GM15510 (cell line): ENCODE results near the gene POGLUT2.

Experiments
- POLR2A ChIP-seq: IDR thresholded peaks from 3 replicates; pipeline ENCODE4 v1.6.1; 2011; ENCODE audit warnings: borderline replicate concordance; ENCODE audit not compliant: insufficient read length; ENCODE audit errors: extremely low read depth

Gene POGLUT2

DNA sequence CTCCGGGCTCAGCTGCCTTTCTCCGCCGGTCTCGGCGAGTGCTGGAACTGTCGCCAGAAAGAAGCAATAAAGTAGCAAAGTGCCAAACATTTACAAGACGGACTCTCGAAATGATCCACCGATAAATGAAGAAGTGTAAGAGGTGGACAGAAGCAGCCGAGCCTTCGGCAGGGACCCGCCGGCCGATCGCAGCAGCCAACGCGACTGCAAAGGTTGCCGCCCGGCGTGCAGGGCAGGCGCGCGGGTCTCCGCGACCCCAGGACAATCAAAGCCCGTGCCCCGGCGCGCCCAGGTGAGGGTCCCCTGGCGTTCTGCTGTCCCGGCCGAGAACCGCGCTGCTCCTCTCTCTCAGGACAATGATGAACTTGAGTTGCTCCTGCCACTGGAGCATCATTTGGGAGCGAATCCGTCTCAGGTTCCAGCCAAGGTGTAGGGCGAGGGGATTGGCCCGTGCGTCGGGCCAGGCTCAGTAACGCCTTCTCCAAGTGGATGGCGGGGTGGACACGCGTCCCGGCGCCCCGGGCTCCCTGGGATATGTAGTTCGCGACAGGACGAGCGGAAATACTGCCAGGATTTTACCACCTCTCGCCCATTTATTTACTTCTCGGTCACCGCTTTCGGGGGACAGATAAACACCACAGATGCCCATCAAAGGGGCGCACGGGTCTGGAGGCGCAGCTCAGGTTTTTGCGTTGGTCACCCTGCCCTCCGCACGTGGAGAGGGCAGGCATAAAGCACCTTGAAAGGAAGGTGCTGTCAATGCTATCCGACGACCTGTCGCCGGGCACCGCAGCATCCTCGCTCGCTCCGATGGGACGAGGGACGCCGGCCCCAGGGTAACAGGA is at the start of gene POGLUT2, which contains the start of gene BIVM:
Gene POGLUT2 (minus strand): TSS at position 396 of the 845 bp plus-strand sequence. CDS start 306 bp downstream, at position 90.
Gene BIVM (plus strand): TSS at position 539 of the 845 bp plus-strand sequence. CDS start 8,149 bp downstream, outside the sequence.
- TF ChIP-seq POLR2A, result peak; percentile 51

DNA sequence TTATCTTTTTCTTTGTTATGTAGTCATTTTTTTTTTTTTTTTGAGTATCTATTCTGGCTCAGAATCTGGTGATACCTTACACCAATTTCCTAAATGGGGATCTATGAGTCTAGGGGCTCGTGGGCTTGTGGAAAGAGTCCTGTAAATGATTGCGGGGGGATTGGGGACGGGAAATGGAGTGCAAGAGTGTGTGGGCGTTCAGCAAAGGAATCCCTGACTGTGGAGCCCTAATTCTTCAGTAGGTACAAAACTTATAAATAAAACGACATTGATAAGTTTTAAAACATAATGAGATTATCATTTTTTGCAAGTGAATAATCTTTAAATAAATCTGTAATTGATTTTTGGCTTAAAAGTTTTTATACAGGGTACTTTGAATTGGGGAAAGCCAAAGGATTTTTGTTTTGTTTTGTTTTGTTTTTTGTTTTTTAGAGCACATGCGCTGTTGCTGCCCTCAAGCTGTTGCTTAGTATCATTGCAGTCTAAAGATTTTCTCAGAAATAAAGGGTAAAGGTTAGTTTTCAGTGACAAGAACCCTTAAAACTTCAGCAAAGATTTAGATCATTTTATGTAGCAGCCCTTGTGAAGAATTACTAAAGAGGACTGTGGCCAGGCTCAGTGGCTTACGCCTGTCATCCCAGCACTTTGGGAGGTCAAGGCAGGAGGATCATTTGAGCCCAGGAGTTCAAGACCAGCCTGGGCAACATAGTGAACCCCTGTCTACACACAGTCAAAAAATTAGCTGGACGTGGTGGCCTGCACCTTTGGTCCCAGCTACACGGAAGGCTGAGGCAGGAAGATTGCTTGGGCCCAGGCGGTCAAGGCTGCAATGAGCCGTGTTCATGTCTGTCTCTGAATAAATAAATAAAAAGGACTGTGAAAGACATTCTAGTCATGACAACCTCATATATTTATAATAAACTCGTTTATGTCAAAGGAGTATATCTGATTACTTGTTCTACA is 48.8 kb upstream of the POGLUT2 start:
- no peak for TF ChIP-seq POLR2A

DNA sequence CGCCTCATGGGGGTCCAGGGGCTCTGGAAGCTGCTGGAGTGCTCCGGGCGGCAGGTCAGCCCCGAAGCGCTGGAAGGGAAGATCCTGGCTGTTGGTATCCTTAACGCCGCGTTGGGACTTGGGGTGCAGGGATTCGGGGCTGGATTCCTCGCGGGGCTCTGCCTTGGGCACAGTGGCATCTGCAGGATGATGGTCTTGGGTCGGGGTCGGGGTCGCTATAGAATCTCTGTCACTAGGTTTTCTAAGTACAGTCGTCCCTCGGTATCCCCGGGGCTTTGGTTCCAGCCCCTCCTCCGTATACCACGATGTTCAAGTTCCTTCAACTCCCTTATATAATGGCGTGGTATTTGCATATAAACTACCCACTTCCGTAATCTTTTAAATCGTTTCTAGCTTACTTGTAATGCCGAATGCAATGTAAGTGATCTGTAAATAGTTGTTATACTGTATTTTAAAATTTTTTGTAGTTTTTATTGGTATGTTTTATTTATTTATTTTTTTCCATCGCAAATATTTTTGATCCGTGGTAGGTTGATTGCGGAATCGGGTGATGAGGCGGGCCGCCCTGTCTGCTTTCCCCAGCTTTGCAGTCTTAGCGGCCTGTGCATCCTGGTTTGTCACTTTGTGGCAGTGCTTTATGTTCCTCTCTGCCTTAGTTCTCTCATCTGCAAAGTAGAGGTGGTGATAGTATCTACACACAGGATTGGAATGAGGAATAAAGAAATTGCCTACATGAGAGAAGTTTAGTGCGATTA is 47.7 kb upstream of the POGLUT2 start:
- no peak for TF ChIP-seq POLR2A

DNA sequence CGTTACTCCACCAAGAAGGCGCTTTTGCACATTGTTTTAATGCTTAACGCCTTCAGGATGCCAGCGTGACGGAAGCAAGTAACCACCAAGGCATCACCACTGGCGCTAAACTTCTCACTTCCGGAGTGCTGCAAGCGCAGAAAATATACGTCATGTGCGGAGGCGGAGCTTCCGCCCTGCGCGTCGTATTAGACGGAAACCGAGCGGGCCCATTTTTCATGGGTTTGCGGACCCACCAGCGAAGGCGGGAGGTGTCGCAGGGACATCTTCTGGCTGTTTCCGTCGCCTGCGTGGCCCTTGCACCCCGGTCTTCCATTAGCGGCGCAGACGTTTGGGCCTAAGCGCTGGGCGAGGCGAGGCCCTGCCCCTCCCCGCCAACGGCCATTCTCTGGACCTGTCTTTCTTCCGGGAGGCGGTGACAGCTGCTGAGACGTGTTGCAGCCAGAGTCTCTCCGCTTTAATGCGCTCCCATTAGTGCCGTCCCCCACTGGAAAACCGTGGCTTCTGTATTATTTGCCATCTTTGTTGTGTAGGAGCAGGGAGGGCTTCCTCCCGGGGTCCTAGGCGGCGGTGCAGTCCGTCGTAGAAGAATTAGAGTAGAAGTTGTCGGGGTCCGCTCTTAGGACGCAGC is 47.0 kb upstream of the POGLUT2 start, which contains the start of gene ERCC5:
Gene ERCC5 (plus strand): TSS at position 403 of the 631 bp plus-strand sequence. CDS start 235 bp downstream, outside the sequence.
- peak; percentile 81 for TF ChIP-seq POLR2A

DNA sequence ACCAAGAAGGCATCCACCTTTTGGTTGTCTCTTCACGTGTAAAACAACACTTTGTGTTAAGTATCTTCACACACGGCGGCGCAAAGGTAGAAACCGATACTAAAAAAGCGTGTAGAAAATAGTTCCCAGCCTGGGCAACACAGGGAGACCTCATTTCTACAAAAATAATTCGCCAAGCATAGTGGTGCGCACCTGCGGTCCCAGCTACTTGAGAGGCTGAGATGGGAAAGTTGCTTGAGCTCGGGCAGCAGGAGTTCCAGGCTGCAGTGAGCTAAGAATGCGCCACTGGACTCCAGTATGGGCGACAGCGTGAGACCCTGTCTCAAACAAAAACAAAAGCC is 46.5 kb upstream of the POGLUT2 start:
- no peak for TF ChIP-seq POLR2A

DNA sequence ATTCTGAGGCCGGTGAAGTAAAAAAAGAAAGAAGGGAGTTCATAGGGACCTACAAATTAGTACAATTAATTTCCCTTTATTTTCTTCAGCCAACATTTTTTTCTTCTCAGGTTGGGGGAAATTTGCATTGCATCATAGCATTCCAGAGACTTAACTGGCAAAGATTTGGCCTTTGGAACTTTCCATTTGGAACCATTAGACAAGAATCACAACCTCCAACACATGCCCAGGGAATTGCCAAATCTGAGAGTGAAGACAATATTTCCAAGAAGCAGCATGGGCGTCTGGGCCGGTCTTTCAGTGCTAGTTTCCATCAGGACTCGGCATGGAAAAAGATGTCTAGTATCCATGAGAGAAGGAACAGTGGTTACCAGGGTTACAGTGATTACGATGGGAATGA is 40.7 kb upstream of the POGLUT2 start:
- TF ChIP-seq POLR2A, result no peak

DNA sequence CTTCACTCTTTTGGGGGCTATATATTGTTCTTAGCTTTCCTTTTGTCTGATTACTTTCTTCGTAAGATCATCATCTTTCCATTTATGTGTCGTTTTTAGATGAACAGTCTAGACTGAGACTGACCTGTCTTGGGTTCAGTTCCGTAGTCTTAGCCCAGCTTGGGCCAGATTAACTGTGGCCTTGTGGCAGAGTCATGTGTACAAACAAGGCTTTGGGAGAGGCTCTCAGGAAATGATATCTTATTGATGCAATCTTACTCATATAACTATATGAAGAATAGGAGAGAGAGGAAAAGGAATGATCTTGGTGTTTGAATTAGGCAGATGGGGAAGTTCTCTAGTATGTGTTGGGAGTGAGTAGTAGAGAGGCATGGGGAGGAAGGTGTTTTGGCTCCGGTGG is 40.2 kb upstream of the POGLUT2 start:
- TF ChIP-seq POLR2A, result no peak

DNA sequence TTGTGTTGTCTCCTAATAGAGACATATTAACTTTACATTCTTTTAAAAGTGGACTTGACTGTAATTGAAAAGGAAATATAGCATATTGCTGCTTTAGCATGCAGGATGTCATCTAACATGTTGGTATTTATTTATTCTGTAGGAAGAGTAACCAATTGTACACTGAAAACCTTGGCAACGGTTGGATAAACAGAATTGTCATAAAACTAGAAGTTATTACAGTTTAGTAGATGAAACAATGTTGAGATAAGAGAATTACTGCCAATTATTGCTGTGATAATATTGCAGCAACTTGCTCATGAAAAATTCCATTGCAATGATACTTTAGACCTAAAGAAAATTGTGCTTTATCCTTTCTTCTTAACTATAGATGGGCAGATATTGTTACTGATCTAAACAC is 39.5 kb upstream of the POGLUT2 start:
- TF ChIP-seq POLR2A, result no peak

DNA sequence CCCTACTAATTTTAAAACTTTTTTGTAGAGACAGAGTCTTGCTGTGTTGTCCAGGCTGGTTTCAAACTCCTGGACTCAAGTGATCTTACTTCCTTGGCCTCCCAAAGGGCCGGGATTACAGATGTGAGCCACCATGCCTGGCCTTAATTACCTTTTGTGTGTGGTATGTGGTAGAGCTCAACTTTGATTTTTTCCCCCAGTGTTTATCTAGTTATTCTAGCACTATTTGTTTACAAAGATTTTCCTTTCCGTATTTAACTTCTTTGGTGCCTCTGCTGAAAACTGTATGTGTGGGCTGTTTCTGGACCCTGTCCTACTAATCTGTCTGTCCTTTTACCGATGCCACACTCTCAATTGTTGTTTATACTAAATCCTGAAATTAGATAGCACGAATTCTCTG is 37.7 kb upstream of the POGLUT2 start:
- TF ChIP-seq POLR2A, result no peak

DNA sequence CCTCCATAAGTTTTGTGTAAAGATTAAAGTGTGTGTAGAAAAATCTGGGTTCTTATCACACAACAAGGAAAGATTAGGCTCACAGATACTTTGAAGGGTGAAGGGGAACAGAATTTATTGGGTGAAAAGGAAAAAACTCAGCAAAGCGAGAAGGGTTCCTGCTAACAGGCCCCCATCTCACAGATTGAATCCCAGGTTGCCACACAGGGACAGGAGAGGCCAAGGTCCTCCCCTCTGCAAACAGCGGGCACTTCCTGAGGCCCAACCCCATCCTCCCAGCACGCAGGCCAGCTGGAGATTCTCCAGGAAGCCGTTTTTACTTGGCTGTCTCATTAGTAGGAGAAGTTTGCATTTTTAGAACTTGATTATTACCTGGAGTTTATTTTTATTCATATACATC is 31.9 kb upstream of the POGLUT2 start:
- TF ChIP-seq POLR2A, result no peak

DNA sequence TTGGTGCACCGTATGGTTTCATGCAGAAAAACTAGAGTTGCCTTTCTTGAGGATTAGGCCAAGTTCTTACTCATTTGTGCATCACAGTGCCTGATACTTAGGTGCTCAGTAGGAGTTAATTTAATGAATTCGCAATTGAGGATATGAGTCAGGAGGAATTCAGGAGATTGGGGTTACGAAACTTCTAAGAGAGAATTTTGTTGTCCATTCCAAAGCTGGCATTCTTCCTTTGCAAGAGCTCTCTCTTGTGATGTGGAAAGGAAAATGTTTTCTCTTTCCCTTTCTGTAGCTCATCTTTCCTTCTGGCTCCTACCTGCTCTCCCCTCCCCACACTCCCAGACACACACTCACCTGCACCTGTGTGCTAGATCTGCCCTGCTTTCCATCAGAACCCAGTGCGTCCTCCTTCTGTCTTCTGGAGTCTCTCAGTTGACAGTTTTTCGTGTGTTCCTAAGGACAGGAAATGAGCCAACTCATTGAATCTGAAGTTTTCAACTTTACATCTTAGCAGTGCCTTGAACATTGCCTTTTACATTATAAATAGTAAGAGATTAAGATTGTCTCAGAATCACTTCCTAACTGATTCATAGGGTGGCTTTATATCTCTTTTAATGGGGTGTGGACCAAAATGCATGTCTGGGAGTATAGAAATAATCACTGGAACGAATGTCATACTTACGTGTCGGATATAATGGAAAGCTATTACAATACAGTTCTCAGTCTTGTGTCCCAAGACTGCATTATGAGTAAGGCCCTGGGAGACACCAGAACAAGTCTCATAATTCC is 27.3 kb upstream of the POGLUT2 start:
- TF ChIP-seq POLR2A, result no peak

DNA sequence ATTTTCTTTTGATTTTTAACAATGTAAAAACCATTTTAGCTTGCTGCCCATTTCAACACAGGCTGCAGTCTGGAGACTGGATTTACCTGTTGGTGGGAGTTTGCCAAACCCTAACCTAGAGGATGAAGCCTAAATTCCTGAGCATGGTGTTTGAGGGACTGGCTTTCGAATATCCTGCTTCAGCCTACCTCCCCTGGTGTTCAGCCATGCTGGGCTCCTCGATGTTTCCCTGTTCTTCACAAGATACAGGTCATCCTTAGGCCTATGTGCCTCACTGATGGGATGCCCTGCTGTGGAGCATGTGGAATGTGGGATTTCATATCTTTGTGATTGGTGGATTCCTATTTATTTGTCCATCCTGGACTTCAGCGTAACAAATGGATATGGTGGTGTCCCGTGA is 26.6 kb upstream of the POGLUT2 start:
- TF ChIP-seq POLR2A, result no peak

DNA sequence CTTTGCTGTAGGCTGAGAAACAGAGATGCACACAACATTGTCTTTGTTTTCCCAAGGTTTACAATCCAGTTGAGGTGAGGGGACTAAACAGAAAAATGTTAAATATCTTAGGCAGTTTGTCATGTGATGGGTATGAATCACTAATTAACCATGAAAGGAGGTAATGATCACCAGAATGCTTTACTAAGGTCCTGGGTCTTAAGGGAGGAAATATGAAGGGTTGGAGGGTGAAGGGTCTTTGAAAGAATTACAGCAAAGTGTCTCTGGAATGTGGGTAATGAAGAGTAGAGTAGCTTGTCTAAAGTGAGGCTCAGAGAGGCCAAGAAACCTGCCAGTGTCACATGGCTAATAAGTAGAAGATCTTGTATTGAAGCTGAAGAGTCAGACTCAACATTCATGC is 19.1 kb upstream of the POGLUT2 start:
- no peak for TF ChIP-seq POLR2A
